ENCODE measurements around the gene HMGB4.

DNA sequence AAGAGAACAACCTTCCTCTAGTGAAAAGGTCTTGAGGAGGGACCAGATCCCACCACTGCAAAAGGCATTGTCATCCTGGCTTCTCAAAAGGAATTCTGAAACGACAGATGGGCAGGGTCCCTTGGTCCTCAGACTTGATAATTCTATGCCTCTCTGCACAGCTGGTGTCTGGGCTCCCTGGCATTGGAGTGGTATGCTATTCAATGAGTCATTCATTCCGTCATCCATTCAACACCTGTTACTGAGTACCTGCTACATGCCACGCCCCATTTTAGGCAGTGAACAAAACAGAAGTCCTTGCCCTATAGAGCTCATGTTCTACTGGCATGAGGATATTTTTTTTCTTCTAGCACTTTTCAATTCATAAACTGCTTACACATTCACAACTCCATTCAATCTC is 45.8 kb upstream of the HMGB4 start:
- TF ChIP-seq, protein P1, sequence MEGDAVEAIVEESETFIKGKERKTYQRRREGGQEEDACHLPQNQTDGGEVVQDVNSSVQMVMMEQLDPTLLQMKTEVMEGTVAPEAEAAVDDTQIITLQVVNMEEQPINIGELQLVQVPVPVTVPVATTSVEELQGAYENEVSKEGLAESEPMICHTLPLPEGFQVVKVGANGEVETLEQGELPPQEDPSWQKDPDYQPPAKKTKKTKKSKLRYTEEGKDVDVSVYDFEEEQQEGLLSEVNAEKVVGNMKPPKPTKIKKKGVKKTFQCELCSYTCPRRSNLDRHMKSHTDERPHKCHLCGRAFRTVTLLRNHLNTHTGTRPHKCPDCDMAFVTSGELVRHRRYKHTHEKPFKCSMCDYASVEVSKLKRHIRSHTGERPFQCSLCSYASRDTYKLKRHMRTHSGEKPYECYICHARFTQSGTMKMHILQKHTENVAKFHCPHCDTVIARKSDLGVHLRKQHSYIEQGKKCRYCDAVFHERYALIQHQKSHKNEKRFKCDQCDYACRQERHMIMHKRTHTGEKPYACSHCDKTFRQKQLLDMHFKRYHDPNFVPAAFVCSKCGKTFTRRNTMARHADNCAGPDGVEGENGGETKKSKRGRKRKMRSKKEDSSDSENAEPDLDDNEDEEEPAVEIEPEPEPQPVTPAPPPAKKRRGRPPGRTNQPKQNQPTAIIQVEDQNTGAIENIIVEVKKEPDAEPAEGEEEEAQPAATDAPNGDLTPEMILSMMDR (conservative IDR thresholded peaks at IDR 0.05; ENCODE audit: low read depth, low read length), result no peak
- TF ChIP-seq FOS (IDR thresholded peaks at IDR 0.05; ENCODE audit: low read depth, low read length), result no peak
